Tongue (tissue), 3 donors: ENCODE measurements around the gene WFDC9. TPM values are rescaled to one million over a fixed set of nuclear protein-coding genes. Genes with fewer than 3 reads are reported as not detected.
"Not testable (repeated sequence)": the region's sequence is repeated elsewhere in the genome, so short reads cannot be mapped to it uniquely, and the experiment has no call there.

Experiments
- DNase-seq: peaks from one replicate; pipeline ENCODE4 v3.0.0-alpha.2; 2015
- small RNA-seq: library from RNA; depleted of rRNA; stranded (forward); fragments of <200 nt; gene quantifications from one replicate; pipeline ENCODE3, GENCODE V24; 2014; ENCODE audit warnings: low replicate concordance
- total RNA-seq: library from RNA; depleted of rRNA; stranded (reverse); fragments of >200 nt; gene quantifications from one replicate; pipeline ENCODE4 v1.2.3, GENCODE V29; 2014

The WFDC9 gene
- total RNA-seq, 1 donor from 2014 or later: not detected

DNA sequence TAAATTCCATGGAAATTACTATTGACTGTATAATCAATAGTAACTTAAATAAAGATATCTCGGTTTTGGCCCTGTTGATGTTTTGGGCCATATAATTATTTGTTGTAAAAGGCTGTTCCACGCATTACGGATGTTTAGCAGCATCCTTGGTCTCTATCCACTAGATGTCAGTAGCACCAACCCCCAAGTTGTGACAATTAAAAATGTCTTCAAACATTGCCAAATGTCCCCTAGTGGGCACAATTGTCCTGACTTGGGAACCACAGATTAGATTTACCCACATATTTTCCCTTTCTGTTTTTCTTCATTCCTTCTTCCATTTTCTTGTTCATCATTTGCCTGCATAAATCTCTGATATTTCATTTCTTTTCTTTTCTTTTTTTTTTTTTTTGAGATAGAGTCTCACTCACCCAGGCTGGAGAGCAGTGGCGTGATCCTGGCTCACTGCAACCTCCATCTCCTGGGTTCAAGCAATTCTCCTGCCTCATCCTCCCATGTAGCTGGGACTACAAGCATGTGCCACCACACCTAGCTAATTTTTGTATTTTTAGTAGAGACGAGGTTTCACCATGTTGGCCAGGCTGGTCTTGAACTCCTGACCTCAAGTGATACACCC is 38.4 kb downstream of the WFDC9 start:
- DNase-seq: peak; percentile 3

DNA sequence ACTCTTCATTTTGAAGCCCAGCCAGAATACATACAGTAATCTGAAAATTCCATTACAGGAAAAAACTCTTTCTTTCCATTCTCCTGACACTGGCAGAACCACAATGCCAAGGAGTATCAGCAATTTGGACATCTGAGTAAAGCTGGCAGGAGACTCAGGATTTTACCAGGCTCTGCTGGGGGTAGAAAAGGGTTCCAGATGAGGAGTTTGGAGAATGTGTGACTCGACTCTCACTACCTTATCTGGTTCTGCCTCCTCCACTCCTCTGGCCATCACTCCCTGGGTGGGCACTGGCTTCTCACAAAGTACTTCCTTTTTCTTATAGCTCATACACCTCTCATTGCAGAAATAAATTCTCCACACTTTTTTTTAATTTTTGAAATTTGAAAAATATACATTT is 41.4 kb downstream of the WFDC9 start:
- DNase-seq: no peak

GRCh38 chr20:45588800-45589199 is 42.3 kb downstream of the WFDC9 start:
- no peak for DNase-seq

GRCh38 chr20:45585986-45586385 is 45.1 kb downstream of the WFDC9 start:
- DNase-seq: not testable (repeated sequence)

DNA sequence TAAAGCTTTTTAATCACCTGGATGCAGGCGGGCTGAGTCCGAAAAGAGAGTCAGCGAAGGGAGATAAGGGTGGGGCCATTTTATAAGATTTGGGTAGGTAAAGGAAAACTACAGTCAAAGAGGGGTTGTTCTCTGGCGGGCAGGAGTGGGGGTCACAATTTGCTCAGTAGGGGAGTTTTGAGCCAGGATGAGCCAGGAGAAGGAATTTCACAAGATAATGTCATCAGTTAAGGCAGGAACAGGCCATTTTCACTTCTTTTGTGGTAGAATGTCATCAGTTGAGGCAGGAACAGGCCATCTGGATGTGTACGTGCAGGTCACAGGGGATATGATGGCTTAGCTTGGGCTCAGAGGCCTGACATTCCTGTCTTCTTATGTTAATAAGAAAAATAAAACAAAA is 46.8 kb downstream of the WFDC9 start:
- DNase-seq: not testable (repeated sequence)

GRCh38 chr20:45583502-45583901 is 47.6 kb downstream of the WFDC9 start:
- DNase-seq: no peak

- DNase-seq: no peak
These were observed 49.4 kb downstream of the WFDC9 start for GRCh38 chr20:45581702-45582101.

DNA sequence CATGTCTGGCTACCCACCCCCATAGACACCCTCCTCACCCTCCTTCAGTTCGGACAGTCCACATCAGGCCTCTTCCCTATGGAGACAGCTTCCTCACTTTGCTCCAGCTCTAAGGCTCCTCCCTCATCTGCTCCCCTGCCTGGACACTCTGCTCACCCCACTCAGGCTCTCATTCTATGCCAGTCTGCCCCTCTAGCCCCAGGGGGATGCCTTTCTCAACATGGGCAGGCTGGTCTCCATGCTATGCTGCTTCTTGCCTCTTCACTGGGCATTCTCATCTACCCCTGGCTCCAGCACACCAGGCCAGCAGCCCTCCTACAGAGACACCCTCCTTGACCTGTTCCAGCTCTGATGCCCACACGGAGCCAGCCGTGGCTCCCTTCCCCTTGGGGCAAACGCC is 51.9 kb downstream of the WFDC9 start, which contains the start of gene WFDC8:
TSS of gene WFDC8 (minus strand) at position 101 of the 400 bp plus-strand sequence. CDS start at position 64, 37 bp downstream.
- DNase-seq: no peak

DNA sequence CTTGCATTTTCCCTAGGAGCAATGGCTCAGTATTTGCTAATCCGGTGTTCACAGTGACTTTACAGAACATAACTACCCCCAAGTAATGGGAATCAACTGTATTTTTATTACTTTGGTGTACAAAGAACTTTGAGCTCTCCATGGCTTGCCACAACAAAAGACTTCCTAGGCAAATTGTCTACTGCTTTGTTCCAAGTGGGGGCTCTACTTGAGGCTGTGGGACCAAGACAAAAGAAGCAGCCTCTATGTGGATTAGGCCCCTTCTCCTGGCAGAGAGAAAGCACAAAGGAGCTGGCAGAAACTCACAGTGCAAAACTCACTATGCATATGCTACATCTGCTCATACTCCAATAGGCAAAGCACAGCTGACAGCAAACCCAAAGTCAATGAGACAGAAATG is 52.9 kb downstream of the WFDC9 start:
- DNase-seq: peak; percentile 13

DNA sequence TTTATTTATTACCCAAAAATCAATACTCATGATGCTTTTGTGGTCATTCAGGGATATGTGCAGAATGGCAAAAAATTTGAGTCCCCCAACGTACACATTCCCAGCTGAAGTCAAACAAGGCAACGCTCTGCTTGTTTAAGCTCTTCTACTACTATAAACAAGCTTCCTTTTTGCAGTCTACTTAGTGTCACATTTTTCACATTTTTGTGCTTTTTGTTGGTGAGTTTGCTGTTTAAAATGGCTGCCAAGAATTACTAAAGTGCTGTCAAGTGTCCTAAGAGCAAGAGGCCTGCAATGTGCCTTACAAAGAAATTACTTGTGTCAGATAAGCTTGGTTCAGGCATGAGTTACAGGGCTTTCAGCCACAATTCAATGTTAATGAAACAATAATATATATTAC is 54.1 kb downstream of the WFDC9 start:
- peak; percentile 5 for DNase-seq

- DNase-seq: no peak
These were observed 55.2 kb downstream of the WFDC9 start for GRCh38 chr20:45575931-45576330.

DNA sequence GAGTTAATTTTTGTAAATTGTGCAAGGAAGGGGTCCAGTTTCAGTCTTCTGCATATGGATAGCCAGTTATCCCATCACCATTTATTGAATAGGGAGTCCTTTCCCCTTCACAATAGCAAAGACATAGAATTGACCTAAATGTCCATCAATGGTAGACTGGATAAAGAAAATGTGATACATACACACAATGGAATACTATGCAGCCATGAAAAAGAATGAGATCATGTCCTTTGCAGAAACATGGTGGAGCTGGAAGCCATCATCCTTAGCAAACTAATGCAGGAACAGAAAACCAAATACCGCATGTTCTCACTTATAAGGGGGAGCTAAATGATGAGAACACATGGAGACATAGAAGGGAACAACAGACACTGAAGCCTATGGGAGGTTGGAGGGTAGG is 61.4 kb downstream of the WFDC9 start:
- not testable (repeated sequence) for DNase-seq

DNA sequence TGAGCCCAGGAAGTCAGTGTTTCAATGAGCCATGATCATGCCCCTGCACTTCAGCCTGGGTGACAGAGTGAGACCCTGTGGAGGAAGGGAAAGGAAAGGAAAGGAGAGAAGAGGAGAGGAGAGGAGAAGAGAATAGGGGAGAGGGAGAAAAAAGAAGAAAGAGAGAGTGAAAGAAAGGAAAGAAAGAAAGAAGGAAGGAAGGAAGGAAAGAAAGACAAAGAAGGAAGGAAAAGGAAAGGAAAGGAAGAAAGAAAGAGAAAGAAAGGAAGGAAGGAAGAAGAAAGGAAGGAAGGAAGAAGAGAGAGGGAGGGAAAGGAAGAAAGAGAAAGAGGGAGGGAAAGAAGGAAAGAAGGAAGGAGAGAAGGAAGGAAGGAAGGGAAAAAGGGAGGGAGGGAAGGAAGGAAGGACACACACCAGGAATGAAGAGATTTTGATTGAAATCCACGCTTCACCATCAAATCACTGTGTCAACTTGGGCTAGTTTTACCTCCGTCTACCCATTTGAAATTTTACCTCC is 66.3 kb downstream of the WFDC9 start:
- DNase-seq: no peak

Small RNA genes within 50 kb of the gene (small RNA-seq; reads per million reads assigned to genes)
- not detected for gene RNA5SP485

Other genes with a start within 250 kb of the WFDC9 start
- gene DBNDD2, start 223.0 kb downstream of the WFDC9 start, total RNA-seq: 23.4 TPM
- 27.4 TPM for gene PIGT, start 215.1 kb downstream of the WFDC9 start, total RNA-seq
- 16.6 TPM for gene WFDC2, start 161.5 kb downstream of the WFDC9 start, total RNA-seq
- gene SPINT3, start 115.7 kb downstream of the WFDC9 start, total RNA-seq: not detected
- not detected for gene WFDC6, start 91.8 kb downstream of the WFDC9 start, total RNA-seq
- not detected for gene EPPIN, start 83.9 kb downstream of the WFDC9 start, total RNA-seq
- not detected for gene WFDC8, start 52.0 kb downstream of the WFDC9 start, total RNA-seq
- gene WFDC10A, start 1.5 kb downstream of the WFDC9 start, total RNA-seq: not detected
- gene WFDC11, start 39.0 kb upstream of the WFDC9 start, total RNA-seq: not detected
- gene WFDC13, start 70.8 kb upstream of the WFDC9 start, total RNA-seq: not detected
- not detected for gene WFDC10B, start 73.7 kb upstream of the WFDC9 start, total RNA-seq
- gene SPINT4, start 91.1 kb upstream of the WFDC9 start, total RNA-seq: not detected
- gene WFDC3, start 160.6 kb upstream of the WFDC9 start, total RNA-seq: not detected
- gene DNTTIP1, start 160.7 kb upstream of the WFDC9 start, total RNA-seq: 16.9 TPM
- gene UBE2C, start 181.4 kb upstream of the WFDC9 start, total RNA-seq: 13.8 TPM
- gene TNNC2, start 196.0 kb upstream of the WFDC9 start, total RNA-seq: 2,441 TPM
- 67.3 TPM for gene SNX21, start 202.5 kb upstream of the WFDC9 start, total RNA-seq
- 27.7 TPM for gene ACOT8, start 226.1 kb upstream of the WFDC9 start, total RNA-seq
- 5.2 TPM for gene ZSWIM3, start 226.3 kb upstream of the WFDC9 start, total RNA-seq
- 3.3 TPM for gene ZSWIM1, start 249.9 kb upstream of the WFDC9 start, total RNA-seq